Astrocyte (in vitro differentiated cells and primary cell): ENCODE data around the gene HLA-A. TPM values are rescaled to one million over a fixed set of nuclear protein-coding genes. Genes with fewer than 3 reads are reported as not detected.

Source experiments
- DNase-seq: peaks from one replicate; pipeline ENCODE4 v3.0.0-alpha.2; 2010; ENCODE audit warnings: low read depth
- FAIRE-seq: peaks from 2 replicates; lab custom pipeline; 2011; peaks lifted over from hg19 to GRCh38; lab: Jason Lieb, UNC
- H2AFZ ChIP-seq: 2 replicates; pipeline ENCODE4 v1.6.0; 2012; ENCODE audit warnings: low read depth, low read length, inconsistent platforms
- H3K27ac ChIP-seq: 2 replicates; pipeline ENCODE4 v1.5.1; 2011; ENCODE audit warnings: low read depth, low read length, inconsistent platforms
- H3K27me3 ChIP-seq: 2 replicates; pipeline ENCODE4 v1.6.0; 2011; ENCODE audit warnings: low read length, inconsistent platforms; ENCODE audit not compliant: insufficient read depth
- H3K36me3 ChIP-seq: 2 replicates; pipeline ENCODE4 v1.5.1; 2011; ENCODE audit warnings: low read length, inconsistent platforms; ENCODE audit not compliant: insufficient read depth
- H3K4me1 ChIP-seq: 2 replicates; pipeline ENCODE4 v1.5.1; 2011; ENCODE audit warnings: low read length, inconsistent platforms; ENCODE audit not compliant: insufficient read depth
- H3K4me2 ChIP-seq: 2 replicates; pipeline ENCODE4 v1.6.0; 2012; ENCODE audit warnings: low read length, inconsistent platforms
- H3K4me3 ChIP-seq: 2 replicates; pipeline ENCODE4 v1.5.1; 2011; ENCODE audit warnings: low read depth, mild to moderate bottlenecking, low read length, inconsistent platforms; ENCODE audit not compliant: insufficient read depth
- H3K79me2 ChIP-seq: 2 replicates; pipeline ENCODE4 v1.6.0; 2012; ENCODE audit warnings: mild to moderate bottlenecking, low read length, inconsistent platforms; ENCODE audit not compliant: insufficient read depth
- H3K9ac ChIP-seq: 2 replicates; pipeline ENCODE4 v1.6.0; 2012; ENCODE audit warnings: mild to moderate bottlenecking, low read length, inconsistent platforms
- H3K9me3 ChIP-seq: 2 replicates; pipeline ENCODE4 v1.5.1; 2012; ENCODE audit warnings: low read depth, mild to moderate bottlenecking, low read length, inconsistent platforms; ENCODE audit not compliant: insufficient read depth
- H4K20me1 ChIP-seq: 2 replicates; pipeline ENCODE4 v1.6.0; 2012; ENCODE audit warnings: low read length, inconsistent platforms; ENCODE audit not compliant: insufficient read depth
- H3K27ac Mint-ChIP-seq: one replicate; pipeline ENCODE4 v1.8.0; 2021; ENCODE audit warnings: mild to moderate bottlenecking, mixed read lengths; ENCODE audit not compliant: unreplicated experiment
- H3K27me3 Mint-ChIP-seq: one replicate; pipeline ENCODE4 v1.8.0; 2021; ENCODE audit warnings: low read depth, mixed read lengths; ENCODE audit not compliant: unreplicated experiment
- H3K36me3 Mint-ChIP-seq: one replicate; pipeline ENCODE4 v1.8.0; 2021; ENCODE audit warnings: low read depth, mixed read lengths; ENCODE audit not compliant: unreplicated experiment
- H3K4me1 Mint-ChIP-seq: one replicate; pipeline ENCODE4 v1.8.0; 2021; ENCODE audit warnings: low read depth, mixed read lengths; ENCODE audit not compliant: unreplicated experiment
- H3K4me3 Mint-ChIP-seq: one replicate; pipeline ENCODE4 v1.8.0; 2021; ENCODE audit warnings: mild to moderate bottlenecking, moderate library complexity, mixed read lengths; ENCODE audit not compliant: unreplicated experiment
- H3K9me3 Mint-ChIP-seq: one replicate; pipeline ENCODE4 v1.8.0; 2021; ENCODE audit warnings: mild to moderate bottlenecking, mixed read lengths; ENCODE audit not compliant: unreplicated experiment
- CTCF ChIP-seq: IDR thresholded peaks from 2 replicates; pipeline ENCODE4 v1.5.1; 2011; ENCODE audit warnings: low read depth, mild to moderate bottlenecking, inconsistent platforms, low read length, moderate library complexity; ENCODE audit not compliant: insufficient read depth
- EZH2 ChIP-seq: IDR thresholded peaks from 2 replicates; pipeline ENCODE4 v1.6.1; 2012; ENCODE audit warnings: mild to moderate bottlenecking, low read length, inconsistent platforms; ENCODE audit not compliant: insufficient read depth
- total RNA-seq: library from RNA; stranded (reverse); gene quantifications from 2 replicates; pipeline ENCODE4 v1.2.1, GENCODE V29; 2021

The HLA-A gene
- total RNA-seq, 1 donor from 2014 or later: 327 TPM

- Histone ChIP-seq H3K27ac (no peak overlapping the region), H2AFZ (no peak overlapping the region), H3K79me2 (no peaks in the 10 kb centered on the region), H3K36me3 (no peaks in the 10 kb centered on the region), H3K4me2 (no peak overlapping the region), H3K9ac (no peak overlapping the region), H3K4me1 (no peaks in the 10 kb centered on the region), H3K9me3 (no peaks in the 10 kb centered on the region), H4K20me1 (no peaks in the 10 kb centered on the region), H3K27me3 (peaks cover 11% of the 10 kb centered on the region), H3K4me3 (no peak overlapping the region)
- Mint-ChIP-seq H3K4me3 (peak overlapping the region; percentile 0), H3K4me1 (peaks cover 11% of the 10 kb centered on the region), H3K27me3 (peaks cover 22% of the 10 kb centered on the region), H3K9me3 (no peaks in the 10 kb centered on the region), H3K36me3 (no peaks in the 10 kb centered on the region), H3K27ac (peak overlapping the region; percentile 34)
- peak; percentile 60 for DNase-seq
- TF ChIP-seq CTCF: no peak
- TF ChIP-seq EZH2: no peak
- no peak for FAIRE-seq
These were observed 46.9 kb downstream of the HLA-A start for GRCh38 chr6:29989211-29989610.

GRCh38 chr6:29990931-29991330 is 48.6 kb downstream of the HLA-A start:
- Mint-ChIP-seq H3K4me3 (no peak overlapping the region), H3K27me3 (peaks cover 24% of the 10 kb centered on the region), H3K36me3 (no peaks in the 10 kb centered on the region), H3K4me1 (peaks cover 11% of the 10 kb centered on the region), H3K27ac (no peak overlapping the region), H3K9me3 (no peaks in the 10 kb centered on the region)
- Histone ChIP-seq H3K9me3 (no peaks in the 10 kb centered on the region), H3K4me1 (no peaks in the 10 kb centered on the region), H3K9ac (no peak overlapping the region), H3K79me2 (no peaks in the 10 kb centered on the region), H3K36me3 (no peaks in the 10 kb centered on the region), H3K27me3 (peaks cover 7% of the 10 kb centered on the region), H3K4me2 (no peak overlapping the region), H4K20me1 (no peaks in the 10 kb centered on the region), H3K27ac (no peak overlapping the region), H2AFZ (no peak overlapping the region), H3K4me3 (no peak overlapping the region)
- TF ChIP-seq EZH2: no peak
- no peak for TF ChIP-seq CTCF
- DNase-seq (no peak), FAIRE-seq (no peak)

GRCh38 chr6:29992807-29993206 is 50.5 kb downstream of the HLA-A start:
- H2AFZ ChIP-seq: no peak overlapping the region
- no peak overlapping the region for H3K4me3 ChIP-seq
- H3K36me3 Mint-ChIP-seq: peaks cover 2% of the 10 kb centered on the region
- H3K9ac ChIP-seq: no peak overlapping the region
- FAIRE-seq (no peak), DNase-seq (peak; percentile 12)
- H3K4me3 Mint-ChIP-seq: no peak overlapping the region
- H4K20me1 ChIP-seq: no peaks in the 10 kb centered on the region
- no peaks in the 10 kb centered on the region for H3K36me3 ChIP-seq
- H3K27me3 ChIP-seq: peaks cover 3% of the 10 kb centered on the region
- H3K4me2 ChIP-seq: no peak overlapping the region
- no peak overlapping the region for H3K27ac ChIP-seq
- H3K27me3 Mint-ChIP-seq: peaks cover 42% of the 10 kb centered on the region
- no peaks in the 10 kb centered on the region for H3K4me1 ChIP-seq
- H3K27ac Mint-ChIP-seq: no peak overlapping the region
- peaks cover 6% of the 10 kb centered on the region for H3K9me3 Mint-ChIP-seq
- peaks cover 11% of the 10 kb centered on the region for H3K4me1 Mint-ChIP-seq
- no peaks in the 10 kb centered on the region for H3K79me2 ChIP-seq
- no peak for TF ChIP-seq EZH2
- TF ChIP-seq CTCF: no peak
- H3K9me3 ChIP-seq: no peaks in the 10 kb centered on the region
